HG03025 (cell line): Measurements from ENCODE around the gene SPTSSB.

Experiments used
- ATAC-seq: cut with Tn5 transposase; IDR thresholded peaks from one replicate; pipeline ENCODE4 v1.9.1; 2021; ENCODE audit warnings: mild to moderate bottlenecking, moderate library complexity; ENCODE audit not compliant: unreplicated experiment, low FRiP score

SPTSSB gene, protein sequence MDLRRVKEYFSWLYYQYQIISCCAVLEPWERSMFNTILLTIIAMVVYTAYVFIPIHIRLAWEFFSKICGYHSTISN

DNA sequence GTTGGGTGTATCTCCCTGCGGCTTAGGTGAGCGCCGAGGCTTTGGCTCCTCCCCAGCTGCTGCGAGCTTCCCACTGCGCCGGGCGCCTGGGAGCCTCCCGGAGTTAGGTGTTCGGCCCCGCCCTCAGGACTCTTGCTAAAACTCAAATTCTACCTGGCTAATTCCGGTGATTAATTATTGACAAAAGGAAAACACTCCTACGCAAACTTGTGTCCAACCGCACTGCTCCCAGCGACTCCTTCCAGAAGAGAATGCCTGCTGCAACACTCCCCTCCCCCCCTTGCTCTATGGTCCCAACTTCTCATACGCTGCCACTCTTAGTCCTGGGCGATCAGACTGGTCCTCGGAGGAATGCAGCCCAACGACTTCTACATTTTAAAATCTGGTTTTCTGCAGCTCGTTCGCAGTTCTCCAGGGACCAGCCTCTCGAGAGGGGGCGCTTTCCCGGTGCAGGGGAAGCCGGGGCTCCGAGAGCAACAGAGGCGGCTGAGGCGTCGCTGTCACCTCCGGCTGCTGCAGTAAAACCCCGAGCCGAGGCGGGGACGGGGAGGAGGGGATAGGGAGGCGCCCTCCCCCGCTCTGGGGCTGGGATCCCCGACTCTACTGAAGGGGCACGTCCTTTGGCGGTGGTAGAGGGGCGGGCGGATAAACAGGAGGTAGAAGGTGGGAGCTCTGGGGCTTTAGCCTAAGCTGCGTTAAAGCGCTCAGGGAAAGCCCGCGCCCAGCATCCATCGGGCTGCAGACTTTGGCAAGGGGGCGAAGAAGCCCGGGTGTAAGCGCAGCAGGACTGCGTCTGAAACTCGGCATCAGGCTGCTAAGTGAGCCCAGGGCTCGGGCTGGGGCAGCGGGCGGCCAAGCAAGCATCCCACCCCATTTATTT, at the start of gene SPTSSB:
Gene SPTSSB, minus strand, starts transcription at position 77 of the 880 bp plus-strand sequence. CDS start 25,194 bp downstream, outside the sequence.
- peak; percentile 49 for ATAC-seq

DNA sequence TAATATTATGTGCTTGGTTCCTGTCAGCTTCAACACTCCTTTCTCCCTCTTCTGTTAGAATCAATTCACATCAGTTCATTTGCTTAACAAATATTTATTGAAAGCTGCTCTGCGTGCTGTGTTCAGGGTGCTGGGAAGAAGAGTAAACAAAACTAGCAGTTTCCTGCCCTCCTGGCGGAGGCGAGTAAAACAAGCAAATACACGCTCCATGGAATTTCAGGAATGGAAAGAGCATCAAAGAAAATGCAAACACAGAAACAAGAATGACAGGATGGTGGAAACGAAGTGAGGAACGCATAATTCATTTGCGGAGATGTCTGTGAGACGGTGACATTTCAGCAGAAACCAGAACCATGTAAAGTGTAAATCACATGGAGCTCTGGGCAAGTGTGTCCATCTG, 49.4 kb upstream of the SPTSSB start:
- ATAC-seq, result no peak

DNA sequence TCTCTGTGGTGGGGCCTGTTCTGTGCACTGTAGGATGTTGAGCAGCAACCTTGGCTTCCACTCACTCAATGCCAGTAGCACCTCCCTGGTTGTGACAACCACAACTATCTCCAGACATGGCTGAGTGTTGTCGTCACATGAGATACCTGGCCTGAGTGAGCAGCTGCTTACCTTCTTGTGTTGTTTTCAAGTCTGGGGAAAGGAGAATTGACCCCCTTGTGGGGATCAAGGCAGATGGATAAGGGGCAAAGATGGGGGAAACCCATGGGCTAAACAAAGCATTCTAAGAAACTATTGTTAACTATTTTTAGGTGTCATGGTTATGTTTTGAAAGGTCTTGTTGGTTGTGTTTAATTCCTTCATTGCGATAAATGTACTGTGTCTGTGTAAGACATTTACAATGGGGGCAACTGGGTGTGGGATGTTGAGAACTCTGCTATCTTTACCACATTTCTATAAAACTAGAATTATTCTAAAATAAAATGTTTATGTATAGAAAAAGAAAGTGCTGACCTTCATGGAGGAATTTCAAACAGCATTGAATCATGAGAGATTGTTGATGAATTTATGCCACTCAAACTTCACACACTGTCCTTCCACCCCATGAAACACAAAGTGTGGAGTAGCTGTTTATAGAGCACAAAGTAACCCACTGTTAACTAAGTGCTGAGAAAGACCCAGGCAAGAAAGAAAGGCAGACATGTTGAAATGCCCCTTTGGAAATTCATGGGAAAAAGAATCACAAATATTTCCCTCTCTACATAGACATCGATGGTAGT, 48.4 kb upstream of the SPTSSB start:
- no peak for ATAC-seq

DNA sequence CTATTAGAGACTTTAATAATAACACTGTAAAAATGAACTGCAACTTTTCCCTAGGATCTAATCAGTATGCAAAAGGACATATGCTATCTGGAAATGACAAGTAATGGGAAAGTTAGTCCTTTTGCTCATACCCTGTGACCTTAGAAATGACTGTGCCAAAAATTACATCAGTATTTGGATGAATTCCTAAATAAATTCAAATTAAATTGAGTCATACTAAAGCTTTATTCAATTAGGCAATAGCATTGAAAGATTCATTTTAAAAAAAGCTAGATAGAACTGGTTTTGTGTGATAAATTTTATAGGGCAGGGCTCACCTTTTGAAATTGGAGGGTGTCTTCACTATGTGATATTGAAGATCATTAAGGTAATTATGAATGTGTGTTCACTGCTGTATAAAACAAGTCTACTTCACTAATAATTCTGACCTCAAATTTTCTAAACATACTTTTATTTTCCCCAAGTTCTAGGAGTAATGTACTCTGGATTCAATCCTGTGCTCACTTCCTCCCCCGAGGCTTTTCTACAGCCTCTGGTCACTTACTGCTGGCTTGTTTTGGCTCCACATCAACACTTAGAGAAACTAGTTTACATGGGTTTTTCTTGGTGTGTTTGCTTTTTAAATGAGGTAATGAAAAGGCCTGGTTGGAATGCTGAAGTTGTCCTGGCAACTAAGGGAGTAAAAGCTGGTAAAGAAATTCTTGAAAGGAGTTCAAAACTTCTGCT, 44.4 kb upstream of the SPTSSB start:
- no peak for ATAC-seq

DNA sequence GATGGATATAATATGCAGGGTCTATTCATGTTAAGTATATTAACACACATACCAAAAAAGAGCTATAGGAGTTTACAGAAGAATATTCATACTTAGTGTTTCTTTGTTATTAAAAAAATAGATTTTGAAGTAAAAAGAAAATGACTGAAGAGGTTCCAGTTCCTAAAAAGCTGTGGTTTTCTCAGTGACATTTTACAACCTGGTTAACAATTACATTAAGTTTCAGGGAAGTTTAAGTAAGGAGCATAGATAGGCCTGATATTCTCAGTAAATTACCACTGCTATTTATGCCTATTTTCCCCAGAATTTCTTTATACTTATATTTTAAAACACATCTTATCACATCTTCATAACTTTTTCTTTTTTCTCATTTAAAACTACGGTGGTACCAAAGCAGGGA, 43.6 kb upstream of the SPTSSB start:
- ATAC-seq, result no peak

DNA sequence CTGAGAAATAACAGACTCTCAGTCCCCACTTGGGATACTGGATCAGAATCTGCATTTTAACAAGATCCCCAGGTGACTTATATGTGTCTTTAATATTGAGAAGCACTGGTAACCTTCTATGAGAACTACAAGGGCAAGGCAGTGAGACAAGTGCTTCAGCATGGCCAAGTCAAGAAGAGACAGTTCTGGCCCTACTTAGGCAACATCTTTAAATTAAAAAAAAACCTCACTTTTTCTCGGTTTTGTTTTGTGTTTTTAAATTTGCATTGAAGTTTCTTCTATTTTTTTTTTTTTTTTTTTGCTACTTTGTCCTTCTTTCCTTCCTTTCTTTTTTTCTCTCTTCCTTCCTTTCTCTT, 42.5 kb upstream of the SPTSSB start:
- no peak for ATAC-seq

DNA sequence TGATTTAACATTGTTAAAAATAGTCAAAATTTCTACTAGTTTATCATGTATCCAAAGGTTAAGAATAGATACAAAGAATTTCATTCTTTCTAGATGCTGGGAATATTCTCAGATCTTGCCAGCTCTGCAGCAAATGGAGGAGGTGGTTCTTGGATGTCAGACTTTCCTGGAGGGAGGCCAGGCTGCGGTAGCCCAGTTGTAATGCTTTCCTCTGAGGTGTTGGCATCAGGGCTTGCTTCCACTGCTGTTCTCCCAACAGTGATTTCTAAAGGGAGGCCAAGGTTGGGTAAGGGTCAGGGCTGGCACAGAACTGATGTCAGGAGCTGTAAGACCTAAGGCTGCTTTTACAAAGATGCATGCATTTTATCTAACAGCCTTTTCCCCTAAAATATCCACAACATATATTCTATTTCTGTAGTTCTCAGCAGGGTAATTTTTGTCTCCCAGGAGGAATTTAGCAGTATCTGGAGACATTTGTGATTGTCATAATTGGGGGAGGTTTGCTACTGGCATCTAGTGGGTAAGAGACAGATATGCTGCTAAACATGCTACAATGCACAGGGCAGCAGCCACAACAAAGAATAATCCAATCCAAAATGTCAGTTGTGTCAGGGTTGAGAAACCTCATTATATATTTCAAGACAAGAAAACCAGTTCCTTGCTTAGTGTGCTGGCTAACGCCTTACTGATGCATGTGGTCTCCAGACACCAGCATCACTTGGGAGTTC, 42.0 kb upstream of the SPTSSB start:
- ATAC-seq, result no peak

DNA sequence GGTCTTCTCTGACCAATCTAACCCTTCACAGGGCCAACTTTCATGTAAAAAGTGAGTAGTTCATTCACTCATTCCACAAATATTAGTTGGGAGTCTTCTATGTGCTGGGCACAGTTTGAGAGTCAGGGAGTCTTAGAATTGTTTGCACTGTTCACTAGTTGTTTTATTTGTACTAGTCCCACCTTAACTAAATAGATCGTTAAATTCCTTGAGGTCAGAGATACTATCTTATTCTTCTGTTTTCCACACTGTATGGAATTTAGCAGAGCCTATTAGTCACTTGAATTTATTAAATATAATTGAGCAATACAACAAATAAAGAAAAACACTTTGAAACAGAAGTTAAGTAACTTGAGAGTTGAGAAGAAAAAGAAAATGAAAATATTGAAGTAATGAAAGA, 40.8 kb upstream of the SPTSSB start:
- no peak for ATAC-seq

DNA sequence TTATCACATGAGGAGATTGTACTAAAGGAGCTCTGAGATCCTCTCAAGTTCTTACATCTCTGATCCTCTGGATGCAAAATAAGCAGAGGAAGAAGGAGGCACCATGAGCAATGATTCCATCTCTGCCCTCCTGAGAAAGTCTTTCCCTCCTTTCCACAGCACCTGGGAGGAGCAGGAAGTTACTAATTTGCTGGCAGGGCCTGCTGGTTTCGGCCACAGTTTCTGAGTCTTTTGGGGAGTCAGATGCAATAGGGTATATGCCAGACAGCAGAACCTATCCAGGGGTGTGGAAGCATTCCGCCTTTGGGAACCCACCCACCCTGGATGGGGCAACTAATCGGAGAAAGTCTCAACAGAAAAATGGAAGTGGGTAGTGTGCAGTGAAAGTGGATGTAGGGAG, 38.5 kb upstream of the SPTSSB start:
- no peak for ATAC-seq

DNA sequence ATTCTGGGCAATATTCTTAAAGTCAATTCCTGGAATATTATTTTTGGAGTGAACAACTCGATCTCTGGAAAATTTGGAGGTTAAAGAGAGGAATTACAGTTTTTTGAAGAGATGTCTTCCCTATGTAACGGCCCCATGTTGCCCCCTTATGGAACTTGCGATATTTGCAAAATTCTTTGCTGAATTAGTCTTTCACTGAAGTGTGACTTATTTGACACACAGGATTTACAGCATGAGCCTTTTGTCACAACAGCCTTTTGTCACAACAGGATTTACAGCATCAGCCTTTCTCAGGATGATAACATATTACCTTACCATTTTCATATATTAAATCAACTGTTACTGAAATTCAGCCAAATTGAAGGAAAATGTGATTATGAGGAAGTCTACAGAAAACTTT, 37.8 kb upstream of the SPTSSB start:
- no peak for ATAC-seq

DNA sequence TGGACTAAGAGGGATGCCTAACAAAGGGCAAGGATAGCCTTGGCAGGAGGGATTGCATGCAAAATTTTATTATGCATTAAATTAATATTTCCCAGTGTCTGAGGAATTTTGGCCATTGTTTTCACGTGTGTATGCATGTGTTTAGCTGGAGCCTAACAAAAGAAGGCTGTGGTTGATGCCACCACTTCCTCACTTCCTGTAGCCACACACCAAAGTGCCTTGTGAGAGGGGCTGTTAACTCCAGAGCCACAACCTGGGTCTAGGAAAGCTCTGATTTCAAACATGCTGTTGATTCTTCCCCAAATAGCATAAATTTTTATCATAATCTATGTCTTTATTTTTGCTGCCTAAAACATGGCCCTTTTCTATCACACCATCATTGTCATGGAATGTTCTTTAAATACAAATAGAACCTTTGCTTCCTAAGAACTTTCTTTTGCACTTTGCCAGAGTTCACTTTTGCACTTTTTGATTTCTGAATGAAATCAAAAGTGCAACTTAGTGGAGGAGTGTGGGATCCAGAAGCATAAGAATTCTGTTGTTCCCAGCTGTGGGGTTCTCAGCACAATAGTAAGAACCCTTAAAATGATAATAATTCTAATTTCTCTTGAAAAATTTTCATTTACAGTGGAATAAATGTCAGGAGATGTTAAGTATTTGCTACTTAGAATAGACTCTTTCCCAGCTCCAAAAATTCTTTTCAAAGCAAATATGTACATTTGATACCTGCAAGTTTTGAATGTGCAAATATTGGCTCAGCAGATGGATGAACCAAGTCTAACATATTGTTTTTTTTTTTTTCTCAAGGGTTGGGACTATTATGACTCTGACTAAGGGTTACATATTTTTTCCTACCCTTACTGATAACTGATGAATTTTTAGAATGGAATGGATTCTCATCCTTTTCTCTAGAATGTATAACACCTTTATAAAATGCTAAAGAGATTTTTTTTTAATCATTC, 35.6 kb upstream of the SPTSSB start:
- ATAC-seq, result no peak

DNA sequence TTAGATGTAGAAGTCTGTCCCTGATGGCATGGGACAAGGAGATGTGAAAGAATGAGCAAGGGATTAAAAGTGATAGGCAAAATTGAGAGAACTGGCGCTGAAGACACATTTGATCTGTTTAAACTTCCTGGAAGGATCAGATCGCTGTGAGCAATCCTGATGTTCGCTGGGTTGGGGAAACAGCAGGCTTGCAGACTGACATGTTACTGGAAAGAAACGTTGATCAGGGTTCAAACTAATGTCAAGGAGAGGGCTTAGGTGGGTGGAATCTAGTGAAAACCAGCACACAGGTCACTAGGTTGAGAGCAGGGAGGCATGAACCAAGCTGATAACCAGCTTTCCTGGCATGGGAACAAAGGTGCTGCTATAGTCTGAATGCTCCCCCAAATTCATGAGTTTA, 34.5 kb upstream of the SPTSSB start:
- no peak for ATAC-seq

DNA sequence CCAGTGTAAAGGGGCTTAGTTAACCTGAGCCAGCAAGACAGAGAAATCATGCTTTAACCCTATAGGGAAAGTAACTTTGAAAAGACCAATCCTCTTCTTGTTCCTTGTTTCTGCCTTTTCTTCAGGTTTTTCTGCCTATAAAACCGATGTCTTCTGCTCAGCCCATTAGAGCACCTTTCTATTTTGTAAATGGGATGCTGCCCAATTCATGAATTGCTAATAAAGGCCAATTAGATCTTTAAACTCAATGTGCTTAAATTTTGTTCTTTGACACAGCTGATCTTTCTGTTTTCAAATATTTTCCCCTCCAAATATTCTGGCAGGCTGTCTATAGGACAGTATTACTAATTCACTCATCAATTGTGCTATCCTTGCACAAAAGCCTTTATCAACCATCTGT, 33.8 kb upstream of the SPTSSB start:
- ATAC-seq, result no peak

DNA sequence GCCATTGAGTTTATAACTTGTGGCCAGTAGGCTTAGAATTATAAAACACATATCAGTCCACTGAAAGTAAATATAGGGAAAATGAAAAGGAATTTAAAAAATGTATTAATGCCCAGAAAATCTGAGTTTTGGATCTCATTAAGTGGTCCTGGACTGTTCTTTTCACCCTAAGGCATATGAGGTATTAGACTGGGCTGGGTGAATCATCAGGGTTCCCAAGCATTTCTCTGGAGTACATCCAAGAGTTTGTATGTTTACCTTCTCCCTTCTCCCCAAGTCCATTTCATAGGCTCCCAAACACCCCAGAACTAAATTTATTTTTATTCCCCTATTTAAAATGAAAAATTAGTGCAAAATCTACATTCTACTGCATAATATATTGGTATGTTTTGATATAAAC, 31.9 kb upstream of the SPTSSB start:
- no peak for ATAC-seq

DNA sequence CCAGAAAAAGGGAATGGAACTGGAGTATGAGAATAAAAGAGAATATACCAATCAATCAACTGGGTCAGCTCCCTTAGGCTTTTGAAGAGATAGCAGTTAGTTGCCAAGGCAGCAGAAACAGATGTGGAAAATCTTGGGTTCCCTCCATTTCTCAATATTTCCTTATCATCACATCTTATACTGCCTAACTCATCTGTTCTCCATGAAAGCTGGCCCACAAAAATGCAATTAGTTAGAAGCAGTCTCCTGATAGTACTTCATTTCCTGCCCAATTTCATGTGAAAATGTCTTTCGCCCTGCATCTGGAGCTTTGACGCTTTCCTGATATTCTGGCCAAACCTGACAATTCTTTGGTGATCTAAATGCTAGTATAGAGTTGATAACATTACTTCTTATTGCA, 30.1 kb upstream of the SPTSSB start:
- no peak for ATAC-seq

DNA sequence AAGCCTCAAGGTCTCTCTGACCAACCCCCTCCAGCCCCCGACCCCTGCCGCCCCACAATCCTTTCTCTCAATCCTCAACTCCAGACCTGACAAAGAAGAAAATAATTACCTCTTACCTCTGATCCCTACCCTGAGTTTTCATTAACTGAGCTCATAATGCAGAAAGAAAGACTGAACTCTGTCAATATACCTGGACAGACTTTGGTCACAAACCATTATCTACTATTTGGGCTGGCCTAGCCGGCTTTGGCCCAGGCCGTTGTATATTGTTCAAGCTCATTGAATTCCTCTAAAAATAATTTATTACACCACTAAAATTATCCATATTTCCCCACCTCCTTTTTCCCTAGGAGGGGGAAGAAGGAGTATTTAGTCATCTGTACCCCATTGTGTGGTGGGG, 29.3 kb upstream of the SPTSSB start:
- no peak for ATAC-seq

DNA sequence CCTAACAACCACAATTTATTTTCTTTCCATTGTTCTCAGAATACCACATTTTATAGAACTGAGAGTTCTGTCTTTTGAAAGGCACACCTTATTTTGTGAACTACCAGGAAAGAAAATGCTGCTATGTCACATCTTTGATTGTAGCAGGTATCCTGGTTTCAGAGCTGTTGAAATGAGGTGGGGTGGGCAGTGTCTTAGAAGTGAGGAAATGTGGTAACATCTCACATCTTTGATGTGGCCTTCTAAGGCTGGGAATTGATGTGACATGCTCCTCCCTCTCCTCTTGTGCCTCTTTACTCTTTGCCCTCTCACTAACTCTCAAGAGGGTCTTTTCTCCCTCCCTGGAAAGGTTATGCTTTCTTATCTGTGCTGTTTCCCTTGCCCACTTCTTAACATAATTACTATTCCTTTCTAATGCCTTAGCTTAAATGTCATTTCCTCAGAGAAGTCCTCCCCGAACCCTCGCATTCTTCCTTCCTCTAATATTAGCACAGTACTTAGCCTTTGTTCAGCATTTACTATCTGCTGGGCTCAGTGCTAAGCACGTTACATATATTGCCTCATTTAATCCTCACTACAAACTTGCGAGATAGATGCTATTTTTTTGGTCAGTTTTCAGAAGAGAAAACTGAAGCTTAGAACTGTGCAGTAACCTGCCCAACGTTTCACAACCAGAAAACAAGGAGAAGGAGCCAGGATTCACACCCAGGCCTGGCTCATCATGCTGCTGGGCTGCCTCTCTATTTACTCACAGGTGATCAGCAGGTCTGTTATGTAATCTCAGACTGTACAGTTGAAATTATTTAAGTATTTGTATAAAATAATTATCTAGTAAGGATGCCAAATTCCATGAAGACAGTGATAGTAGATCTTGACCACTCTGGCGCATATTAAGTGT, 24.0 kb upstream of the SPTSSB start:
- ATAC-seq, result no peak

DNA sequence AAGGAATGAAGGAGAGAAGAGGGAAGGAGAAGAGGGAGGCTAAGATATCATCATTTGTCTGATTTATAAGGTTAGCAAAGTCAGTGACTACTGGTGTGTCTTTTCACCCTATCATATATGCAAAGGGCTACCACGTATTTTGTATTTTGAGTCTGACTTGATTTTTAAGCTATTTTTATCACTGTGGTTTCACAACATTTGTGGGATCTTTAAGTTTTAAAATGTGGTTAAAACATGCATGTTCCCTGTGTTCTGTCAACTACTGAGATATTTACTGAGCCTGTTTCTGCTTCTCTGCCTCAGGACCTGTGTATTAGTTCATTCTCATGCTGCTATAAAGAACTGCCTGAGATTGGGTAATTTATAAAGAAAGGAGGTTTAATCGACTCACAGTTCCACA, 22.5 kb upstream of the SPTSSB start:
- no peak for ATAC-seq
